ENCODE results near the gene USP34.
"Not testable (repeated sequence)": the region's sequence is repeated elsewhere in the genome, so short reads cannot be mapped to it uniquely, and the experiment has no call there.

The USP34 gene

GRCh38 chr2:61253136-61253535 lies 217.8 kb downstream of the USP34 start:
- DNase-seq (ENCODE audit: low read depth in 3 of 3, low spot score in 1 of 3), result no peak

GRCh38 chr2:61252031-61252430 lies 218.9 kb downstream of the USP34 start:
- no peak for DNase-seq (ENCODE audit: low read depth in 3 of 3, low spot score in 1 of 3)

GRCh38 chr2:61249521-61250071 lies 221.3 kb downstream of the USP34 start:
- DNase-seq (ENCODE audit: low read depth in 3 of 3, low spot score in 1 of 3), result no peak

- DNase-seq (ENCODE audit: low read depth in 3 of 3, low spot score in 1 of 3), result no peak
Measured at GRCh38 chr2:61247204-61247812, 223.6 kb downstream of the USP34 start.

- DNase-seq (ENCODE audit: low read depth in 3 of 3, low spot score in 1 of 3), result no peak
Measured at GRCh38 chr2:61244694-61245093, 226.2 kb downstream of the USP34 start.

- DNase-seq (ENCODE audit: low read depth in 3 of 3, low spot score in 1 of 3), result no peak
Measured at GRCh38 chr2:61241266-61241665, 229.6 kb downstream of the USP34 start.

- no peak for DNase-seq (ENCODE audit: low read depth in 3 of 3, low spot score in 1 of 3)
Measured at GRCh38 chr2:61238219-61239012, 232.5 kb downstream of the USP34 start.

- DNase-seq (ENCODE audit: low read depth in 3 of 3, low spot score in 1 of 3), result no peak
Measured at GRCh38 chr2:61235716-61236115, 235.2 kb downstream of the USP34 start.

- DNase-seq (ENCODE audit: low read depth in 3 of 3, low spot score in 1 of 3), result no peak
Measured at GRCh38 chr2:61233581-61233980, 237.3 kb downstream of the USP34 start.

- no peak for DNase-seq (ENCODE audit: low read depth in 3 of 3, low spot score in 1 of 3)
Measured at GRCh38 chr2:61229936-61230335, 241.0 kb downstream of the USP34 start.

- DNase-seq (ENCODE audit: low read depth in 3 of 3, low spot score in 1 of 3), result no peak
Measured at GRCh38 chr2:61222567-61222966, 248.3 kb downstream of the USP34 start.

- DNase-seq (ENCODE audit: low read depth in 3 of 3, low spot score in 1 of 3), result no peak
Measured at GRCh38 chr2:61221819-61222218, 249.1 kb downstream of the USP34 start.

- no peak for DNase-seq (ENCODE audit: low read depth in 3 of 3, low spot score in 1 of 3)
Measured at GRCh38 chr2:61220768-61221167, 250.1 kb downstream of the USP34 start.

- no peak for DNase-seq (ENCODE audit: low read depth in 3 of 3, low spot score in 1 of 3)
Measured at GRCh38 chr2:61218817-61219170, 252.1 kb downstream of the USP34 start.

- no peak for DNase-seq (ENCODE audit: low read depth in 3 of 3, low spot score in 1 of 3)
Measured at GRCh38 chr2:61218076-61218816, 252.6 kb downstream of the USP34 start.

- DNase-seq (ENCODE audit: low read depth in 3 of 3, low spot score in 1 of 3), result no peak
Measured at GRCh38 chr2:61214171-61214570, 256.7 kb downstream of the USP34 start.

GRCh38 chr2:61210332-61210981 lies 260.4 kb downstream of the USP34 start:
- no peak for DNase-seq (ENCODE audit: low read depth in 3 of 3, low spot score in 1 of 3)

GRCh38 chr2:61205132-61205531 lies 265.8 kb downstream of the USP34 start:
- no peak for DNase-seq (ENCODE audit: low read depth in 3 of 3, low spot score in 1 of 3)

GRCh38 chr2:61196671-61197070 lies 274.2 kb downstream of the USP34 start:
- no peak for DNase-seq (ENCODE audit: low read depth in 3 of 3, low spot score in 1 of 3)

- DNase-seq (ENCODE audit: low read depth in 3 of 3, low spot score in 1 of 3), result not testable (repeated sequence)
Measured at GRCh38 chr2:61194646-61195045, 276.2 kb downstream of the USP34 start.

Data from stimulated activated CD4-positive, alpha-beta T cell treated with anti-CD3 and anti-CD28 coated beads, TNF-alpha, amount 100 ng/mL, for 1 hour (primary cell).